WERI-Rb-1 (cell line): Measurements from ENCODE around the gene MTMR3.
A peak's percentile ranks its signal among the peaks of the same experiment; 100 is the strongest.

Source experiments
- DNase-seq: peaks from one replicate; pipeline ENCODE4 v3.0.0-alpha.2; 2020
- H3K27ac ChIP-seq: fragments of 250-450 bp; sonication (Bioruptor Pico); 2 replicates; pipeline ENCODE4 v1.5.1; 2020; ENCODE audit warnings: mild to moderate bottlenecking, moderate library complexity
- H3K27me3 ChIP-seq: fragments of 250-450 bp; sonication (Bioruptor Pico); 2 replicates; pipeline ENCODE4 v1.5.1; 2021; ENCODE audit warnings: mild to moderate bottlenecking, low read depth, moderate library complexity; ENCODE audit not compliant: insufficient read depth, severe bottlenecking
- H3K36me3 ChIP-seq: fragments of 250-450 bp; sonication (Bioruptor Pico); 2 replicates; pipeline ENCODE4 v1.5.1; 2020; ENCODE audit warnings: mild to moderate bottlenecking, moderate library complexity
- H3K4me3 ChIP-seq: 2 replicates; pipeline ENCODE4 v1.5.1; 2011; ENCODE audit warnings: low read depth, mild to moderate bottlenecking, control low read depth, low read length
- H3K9me3 ChIP-seq: fragments of 250-450 bp; sonication (Bioruptor Pico); 2 replicates; pipeline ENCODE4 v1.5.1; 2021; ENCODE audit warnings: mild to moderate bottlenecking, moderate library complexity; ENCODE audit not compliant: severe bottlenecking
- CTCF ChIP-seq: IDR thresholded peaks from 2 replicates; pipeline ENCODE4 v1.5.1; 2011; ENCODE audit warnings: low read depth, mild to moderate bottlenecking, control low read depth, inconsistent platforms, low read length

Gene MTMR3

GRCh38 chr22:30077279-30077880 lies 194.4 kb downstream of the MTMR3 start:
- H3K27me3 ChIP-seq, result no peaks in the 10 kb centered on the region
- no peak overlapping the region for H3K4me3 ChIP-seq
- TF ChIP-seq CTCF, result no peak
- H3K36me3 ChIP-seq, result no peaks in the 10 kb centered on the region
- no peak for DNase-seq
- peak overlapping the region; percentile 29 for H3K27ac ChIP-seq
- peaks cover 5% of the 10 kb centered on the region for H3K9me3 ChIP-seq

- no peak overlapping the region for H3K4me3 ChIP-seq
- peak overlapping the region; percentile 29; the same call in 1 of the 2 replicates for H3K27ac ChIP-seq
Measured at GRCh38 chr22:30078320-30079311, 195.6 kb downstream of the MTMR3 start.

GRCh38 chr22:30079952-30080533 lies 197.1 kb downstream of the MTMR3 start, which contains the start of gene HORMAD2:
HORMAD2 (plus strand) TSS chr22:30080464; CDS start chr22:30093953, 13,489 bp downstream.
- Histone ChIP-seq H3K9me3 (peaks cover 5% of the 10 kb centered on the region), H3K36me3 (no peaks in the 10 kb centered on the region), H3K27me3 (no peaks in the 10 kb centered on the region), H3K4me3 (no peak within 1 kb of the TSS), H3K27ac (no peak within 1 kb of the TSS)
- no peak for DNase-seq
- no peak for TF ChIP-seq CTCF

More at GRCh38 chr22:30078320-30079311, 195.6 kb downstream of the MTMR3 start:
- no peaks in the 10 kb centered on the region for H3K36me3 ChIP-seq
- TF ChIP-seq CTCF, result no peak
- H3K27me3 ChIP-seq, result no peaks in the 10 kb centered on the region
- no peak for DNase-seq
- peaks cover 5% of the 10 kb centered on the region for H3K9me3 ChIP-seq
